AG10803 (cell line): ENCODE measurements around the gene AHSG.

Experiments used
- DNase-seq: peaks from one replicate; pipeline ENCODE4 v3.0.0; 2010; ENCODE audit warnings: low read depth
- H3K4me3 ChIP-seq: 2 replicates; pipeline ENCODE4 v1.5.1; 2011; ENCODE audit warnings: mild to moderate bottlenecking, low read length, control low read depth
- CTCF ChIP-seq: conservative IDR thresholded peaks from 2 replicates; pipeline ENCODE4 v1.5.1; 2011; ENCODE audit warnings: mild to moderate bottlenecking, low read length, control low read depth, inconsistent platforms

Gene AHSG

GRCh38 chr3:186669378-186670084 is 56.7 kb downstream of the AHSG start:
- H3K4me3 ChIP-seq, result no peak overlapping the region
- DNase-seq, result no peak
- TF ChIP-seq CTCF, result no peak

- DNase-seq, result no peak
- no peak for TF ChIP-seq CTCF
Observed at GRCh38 chr3:186670155-186670554, 57.3 kb downstream of the AHSG start.

More at GRCh38 chr3:186670155-186670554, 57.3 kb downstream of the AHSG start:
- no peak overlapping the region for H3K4me3 ChIP-seq
